B cell (primary cell): ENCODE data around the gene POLG2. TPM values are rescaled to one million over a fixed set of nuclear protein-coding genes. Genes with fewer than 3 reads are reported as not detected.

Experiments used
- ATAC-seq: fragments of 200-7000 bp; cut with Tn5 transposase; one replicate; pipeline ENCODE4 v1.10.0; 2021; ENCODE audit warnings: low read depth, mild to moderate bottlenecking, moderate number of reproducible peaks, moderate library complexity
- CTCF ChIA-PET: fragments of 350-600 bp; sonication (Branson Sonifier 250); formaldehyde crosslinking; loops from one replicate; lab custom pipeline; 2021; ENCODE audit warnings: antibody characterized with exemption, inconsistent platforms; lab: Charles Lee
- POLR2A ChIA-PET: fragments of 350-600 bp; sonication (Branson Sonifier 250); formaldehyde crosslinking; loops from one replicate; lab custom pipeline; 2021; ENCODE audit warnings: antibody characterized with exemption; lab: Charles Lee
- DNase-seq: peaks from one replicate; pipeline ENCODE4 v3.0.0; 2013
- H2AFZ ChIP-seq: 2 replicates; pipeline ENCODE4 v1.6.1; 2012; ENCODE audit warnings: mild to moderate bottlenecking, low read depth, low read length; ENCODE audit not compliant: insufficient read depth, poor library complexity, severe bottlenecking
- H3K27ac ChIP-seq, 2 donors: 1 replicate in 1 of 2; 2 replicates in 1 of 2; pipeline ENCODE4 v1.5.1; 2012 to 2013; ENCODE audit warnings: low read length in 2 of 2, mild to moderate bottlenecking in 2 of 2, moderate library complexity in 1 of 2
- H3K27me3 ChIP-seq, 4 experiments: fragments of 200-600 bp in 1 of 4; sonication (generic) in 1 of 4; replicated peaks in 1 of 4; 1 replicate in 2 of 4; 2 replicates in 2 of 4; pipeline versions ENCODE4 v1.6.1 to v1.7.0; 2013 to 2016; ENCODE audit warnings: low read length in 3 of 4, mild to moderate bottlenecking in 2 of 4, mixed read lengths in 1 of 4, moderate library complexity in 1 of 4; ENCODE audit not compliant: insufficient read depth in 4 of 4, control insufficient read depth in 3 of 4; ENCODE audit errors: control extremely low read depth in 1 of 4
- H3K36me3 ChIP-seq, 2 experiments: replicated peaks in 1 of 2; 1 replicate in 1 of 2; 2 replicates in 1 of 2; pipeline versions ENCODE4 v1.6.1 to v1.7.1; 2013; ENCODE audit warnings: low read length in 1 of 2; ENCODE audit not compliant: insufficient read depth in 2 of 2, control insufficient read depth in 1 of 2; ENCODE audit errors: control extremely low read depth in 1 of 2, extremely low read depth in 1 of 2
- H3K4me1 ChIP-seq, 2 donors: fragments of 200-600 bp in 1 of 2; sonication (generic) in 1 of 2; 1 replicate in 1 of 2; 2 replicates in 1 of 2; pipeline versions ENCODE4 v1.5.1 to v1.6.1; 2013 to 2017; ENCODE audit warnings: low read length in 2 of 2; ENCODE audit not compliant: control insufficient read depth in 2 of 2, insufficient read depth in 2 of 2
- H3K4me2 ChIP-seq: replicated peaks from 2 replicates; pipeline ENCODE3; 2012; ENCODE audit warnings: mild to moderate bottlenecking, low read depth, low read length; ENCODE audit not compliant: poor library complexity, severe bottlenecking
- H3K4me3 ChIP-seq, 5 experiments: fragments of 200-600 bp in 1 of 5; sonication (generic) in 1 of 5; 1 replicate in 3 of 5; 2 replicates in 2 of 5; pipeline versions ENCODE4 v1.5.1 to v1.7.0; 2011 to 2016; ENCODE audit warnings: low read length in 4 of 5, mild to moderate bottlenecking in 4 of 5, low read depth in 2 of 5, control low read depth in 1 of 5, moderate library complexity in 1 of 5; ENCODE audit not compliant: insufficient read depth in 1 of 5; ENCODE audit errors: control extremely low read depth in 1 of 5, extremely low read depth in 1 of 5
- H3K79me2 ChIP-seq: fragments of 200-600 bp; sonication (generic); one replicate; pipeline ENCODE4 v1.6.0; 2016; ENCODE audit warnings: low read length; ENCODE audit not compliant: control insufficient read depth, insufficient read depth
- H3K9ac ChIP-seq: fragments of 200-600 bp; sonication (generic); 2 replicates; pipeline ENCODE4 v1.6.1; 2017; ENCODE audit warnings: mild to moderate bottlenecking, low read length, moderate library complexity
- H3K9me3 ChIP-seq, 3 donors: one replicate each; pipeline versions ENCODE4 v1.6.1 to v1.7.1; 2013; ENCODE audit warnings: low read length in 2 of 3; ENCODE audit not compliant: control insufficient read depth in 2 of 3, insufficient read depth in 1 of 3; ENCODE audit errors: control extremely low read depth in 1 of 3
- H4K20me1 ChIP-seq: 2 replicates; pipeline ENCODE4 v1.6.0; 2012; ENCODE audit warnings: mild to moderate bottlenecking, low read length; ENCODE audit not compliant: insufficient read depth, control insufficient read depth, poor library complexity, severe bottlenecking
- H3K27ac Mint-ChIP-seq: one replicate; pipeline ENCODE4 v1.8.0; 2021; ENCODE audit warnings: mixed read lengths
- H3K27me3 Mint-ChIP-seq: one replicate; pipeline ENCODE4 v1.8.0; 2021; ENCODE audit warnings: mixed read lengths
- H3K4me1 Mint-ChIP-seq: one replicate; pipeline ENCODE4 v1.8.0; 2021; ENCODE audit warnings: mixed read lengths
- H3K4me3 Mint-ChIP-seq: one replicate; pipeline ENCODE4 v1.8.0; 2021; ENCODE audit warnings: mixed read lengths
- H3K9me3 Mint-ChIP-seq: one replicate; pipeline ENCODE4 v1.8.0; 2022; ENCODE audit warnings: mixed read lengths; ENCODE audit not compliant: insufficient read depth
- CTCF ChIP-seq: fragments of 200-600 bp; IDR thresholded peaks from one replicate; pipeline ENCODE4 v1.8.0; 2022; ENCODE audit warnings: antibody characterized with exemption, mild to moderate bottlenecking
- EZH2 ChIP-seq: IDR thresholded peaks from 2 replicates; pipeline ENCODE4 v1.6.1; 2012; ENCODE audit warnings: borderline replicate concordance, low read depth, mild to moderate bottlenecking, moderate library complexity, low read length; ENCODE audit not compliant: insufficient read depth, poor library complexity, severe bottlenecking
- WGBS: methylation state at CpG from one replicate; pipeline ENCODE4 v1.1.5; 2013; ENCODE audit warnings: missing lambda C conversion rate; ENCODE audit not compliant: insufficient coverage; 5-methylcytosine and 5-hydroxymethylcytosine counted together
- intact Hi-C: fragments of 100-400 bp; cut with micrococcal nuclease; formaldehyde crosslinking; loops from one replicate; pipeline ENCODE4 v1.10.0; 2022
- polyA plus RNA-seq: library from polyadenylated mRNA; depleted of rRNA; stranded (reverse); fragments of >200 nt; gene quantifications from 2 replicates; pipeline ENCODE4 v1.2.3, GENCODE V29; 2012
- total RNA-seq, 2 donors: library from RNA; stranded (reverse); fragments of 120-200 nt in 1 of 2; gene quantifications; 1 replicate in 1 of 2; 2 replicates in 1 of 2; pipeline versions ENCODE4 v1.2.3 to v1.2.4, GENCODE V29; 2013 to 2022

The POLG2 gene
- total and polyA plus RNA-seq, 2 donors (not counting 1 experiment from before 2014, with no cell fraction given), result 26.9 to 74.5 TPM

- H3K4me1 Mint-ChIP-seq, result no peaks in the 10 kb centered on the region
- H3K27me3 Mint-ChIP-seq, result no peaks in the 10 kb centered on the region
- no peaks in the 10 kb centered on the region for H3K9me3 ChIP-seq
- no peaks in the 10 kb centered on the region for H3K27me3 ChIP-seq
- peaks cover 9 to 94% of the 10 kb centered on the region in 2 experiments for H3K36me3 ChIP-seq
- H2AFZ ChIP-seq, result no peak overlapping the region
- H3K9ac ChIP-seq, result no peak overlapping the region
- 100% methylated on average over 2 of the region's 2 CpGs for WGBS
- ChIA-PET CTCF (interaction anchor here (0.6 to 3.3 kb wide), 8 partner anchors 9 to 253 kb away, joined by 3 to 15 read pairs (median 4); partner anchors contain the start of genes CEP95 and DDX5), POLR2A (no interaction called here)
- ATAC-seq (no peak), DNase-seq (no peak)
- H3K27ac ChIP-seq, result no peak overlapping the region
- H3K4me2 ChIP-seq, result no peak overlapping the region
- no peaks in the 10 kb centered on the region for H4K20me1 ChIP-seq
- no peak overlapping the region for H3K4me3 ChIP-seq
- intact Hi-C loops, result no loop called here
- no peak overlapping the region for H3K4me3 Mint-ChIP-seq
- no peaks in the 10 kb centered on the region for H3K79me2 ChIP-seq
- peak overlapping the region; percentile 24 for H3K27ac Mint-ChIP-seq
- no peaks in the 10 kb centered on the region for H3K4me1 ChIP-seq
- no peaks in the 10 kb centered on the region for H3K9me3 Mint-ChIP-seq
- TF ChIP-seq CTCF, result no peak
- no peak for TF ChIP-seq EZH2
These were observed 36.9 kb upstream of the POLG2 start for GRCh38 chr17:64533784-64534183.

- Histone ChIP-seq H3K79me2 (no peaks in the 10 kb centered on the region), H3K4me2 (no peak overlapping the region), H3K9ac (no peak overlapping the region), H3K27ac (no peak overlapping the region), H3K36me3 (peaks cover 7 to 93% of the 10 kb centered on the region in 2 experiments), H3K27me3 (no peaks in the 10 kb centered on the region), H4K20me1 (no peaks in the 10 kb centered on the region), H3K4me1 (no peaks in the 10 kb centered on the region), H2AFZ (no peak overlapping the region), H3K4me3 (no peak overlapping the region), H3K9me3 (no peaks in the 10 kb centered on the region)
- Mint-ChIP-seq H3K4me1 (no peaks in the 10 kb centered on the region), H3K27ac (no peak overlapping the region), H3K27me3 (no peaks in the 10 kb centered on the region), H3K9me3 (no peaks in the 10 kb centered on the region), H3K4me3 (no peak overlapping the region)
- 100% methylated on average over 2 of the region's 5 CpGs for WGBS
- CTCF ChIA-PET, result interaction anchor here (1.0 to 3.3 kb wide), 3 partner anchors 12 to 112 kb away, joined by 3 to 15 read pairs (median 3); no protein-coding TSS in a partner anchor
- intact Hi-C loops, result no loop called here
- POLR2A ChIA-PET, result no interaction called here
- ATAC-seq, result no peak
- TF ChIP-seq EZH2 (no peak), CTCF (no peak)
- no peak for DNase-seq
These were observed 35.6 kb upstream of the POLG2 start for GRCh38 chr17:64532409-64532808.
